Brain microvascular endothelial cell (primary cell): ENCODE data around the gene DMRTB1.

Experiments used
- DNase-seq: peaks from one replicate; pipeline ENCODE4 v3.0.0-alpha.2; 2020
- H3K27ac ChIP-seq: fragments of 250-450 bp; sonication (Bioruptor Pico); 2 replicates; pipeline ENCODE4 v1.5.1; 2020; ENCODE audit warnings: mild to moderate bottlenecking, moderate library complexity
- H3K27me3 ChIP-seq: fragments of 250-450 bp; sonication (Bioruptor Pico); replicated peaks from 2 replicates; pipeline ENCODE4 v1.5.1; 2020; ENCODE audit warnings: mild to moderate bottlenecking
- H3K36me3 ChIP-seq: fragments of 250-450 bp; sonication (Bioruptor Pico); replicated peaks from 2 replicates; pipeline ENCODE4 v1.5.1; 2020; ENCODE audit warnings: mild to moderate bottlenecking
- H3K4me3 ChIP-seq: 2 replicates; pipeline ENCODE4 v1.5.1; 2011; ENCODE audit warnings: low read depth, mild to moderate bottlenecking, control low read depth, low read length, moderate library complexity
- in situ Hi-C: cut with HindIII; loops from 2 replicates; pipeline ENCODE4 v1.10.0; 2017; ENCODE audit warnings: low sequenced_read_pairs, low pct_ligation_motif_present
- TF ChIP-seq, protein P1 (sequence below): IDR thresholded peaks from 2 replicates; pipeline ENCODE4 v1.5.1; 2011; ENCODE audit warnings: low read depth, mild to moderate bottlenecking, moderate library complexity, low read length, control low read depth, inconsistent platforms; ENCODE audit errors: missing control alignments

DMRTB1 gene

DNA sequence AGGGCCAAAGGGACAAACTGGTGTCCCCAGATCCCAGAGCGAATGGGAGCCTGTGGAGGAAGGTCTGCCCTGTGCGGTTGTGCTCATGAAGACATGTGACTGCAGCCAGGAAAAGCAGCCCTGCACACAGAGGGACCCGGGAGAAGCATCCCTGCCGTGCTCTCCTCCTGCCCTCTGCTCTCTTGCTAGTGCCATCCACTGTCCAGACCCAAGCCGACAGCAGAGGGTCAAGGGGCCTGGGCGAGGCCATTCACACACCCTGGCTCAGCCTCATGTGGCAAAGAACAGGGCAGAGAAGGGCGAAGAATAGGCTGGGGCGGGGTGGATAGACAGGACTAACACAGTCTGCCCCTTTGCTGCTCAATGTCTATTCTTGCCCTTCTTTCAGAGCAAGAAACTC lies 17.4 kb downstream of the DMRTB1 start:
- H3K4me3 ChIP-seq: no peak overlapping the region
- no peak overlapping the region for H3K27ac ChIP-seq
- no peaks in the 10 kb centered on the region for H3K36me3 ChIP-seq
- TF ChIP-seq, protein P1, sequence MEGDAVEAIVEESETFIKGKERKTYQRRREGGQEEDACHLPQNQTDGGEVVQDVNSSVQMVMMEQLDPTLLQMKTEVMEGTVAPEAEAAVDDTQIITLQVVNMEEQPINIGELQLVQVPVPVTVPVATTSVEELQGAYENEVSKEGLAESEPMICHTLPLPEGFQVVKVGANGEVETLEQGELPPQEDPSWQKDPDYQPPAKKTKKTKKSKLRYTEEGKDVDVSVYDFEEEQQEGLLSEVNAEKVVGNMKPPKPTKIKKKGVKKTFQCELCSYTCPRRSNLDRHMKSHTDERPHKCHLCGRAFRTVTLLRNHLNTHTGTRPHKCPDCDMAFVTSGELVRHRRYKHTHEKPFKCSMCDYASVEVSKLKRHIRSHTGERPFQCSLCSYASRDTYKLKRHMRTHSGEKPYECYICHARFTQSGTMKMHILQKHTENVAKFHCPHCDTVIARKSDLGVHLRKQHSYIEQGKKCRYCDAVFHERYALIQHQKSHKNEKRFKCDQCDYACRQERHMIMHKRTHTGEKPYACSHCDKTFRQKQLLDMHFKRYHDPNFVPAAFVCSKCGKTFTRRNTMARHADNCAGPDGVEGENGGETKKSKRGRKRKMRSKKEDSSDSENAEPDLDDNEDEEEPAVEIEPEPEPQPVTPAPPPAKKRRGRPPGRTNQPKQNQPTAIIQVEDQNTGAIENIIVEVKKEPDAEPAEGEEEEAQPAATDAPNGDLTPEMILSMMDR: no peak
- DNase-seq: no peak
- in situ Hi-C loops: no loop called here
- peaks cover 15% of the 10 kb centered on the region for H3K27me3 ChIP-seq

DNA sequence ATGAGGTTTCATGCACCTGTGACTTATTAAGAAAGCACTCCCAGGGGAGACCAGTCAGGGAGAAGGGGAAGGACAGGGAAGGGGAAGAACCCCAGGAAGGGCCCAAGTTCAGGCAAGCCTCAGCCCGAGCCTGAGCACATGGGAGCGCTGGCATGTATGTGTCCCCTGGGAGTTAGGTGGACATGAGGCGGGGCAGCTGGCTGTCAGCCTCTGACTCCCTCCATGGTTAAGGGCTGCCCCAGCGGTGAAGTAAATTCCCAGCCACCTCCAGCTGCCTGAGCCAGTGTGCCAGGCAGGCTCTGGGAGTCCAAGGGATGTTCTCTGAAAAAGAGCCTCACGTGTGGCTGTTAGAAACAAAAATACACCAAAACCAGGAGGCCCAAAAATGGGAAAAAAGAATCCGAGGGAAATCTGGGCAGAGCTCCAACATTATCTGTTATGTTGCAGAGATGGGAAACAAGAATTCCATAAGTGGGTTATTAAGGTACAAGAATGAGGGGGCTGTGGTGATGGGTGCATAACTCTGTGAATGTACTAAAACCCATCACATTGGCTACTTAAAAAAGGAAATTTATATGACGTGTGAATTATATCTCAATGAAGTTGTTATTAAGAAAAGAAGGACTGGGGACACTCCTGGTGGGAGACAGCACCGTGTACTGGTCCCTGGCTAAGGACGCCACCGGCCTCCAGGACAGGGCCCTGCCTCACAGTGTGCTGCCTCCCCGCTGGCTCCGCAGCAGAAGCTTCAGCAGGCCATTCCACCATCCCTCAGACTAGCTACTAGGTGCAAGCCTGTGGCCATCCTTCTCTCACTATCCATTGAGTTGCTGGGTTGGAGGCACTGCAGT lies 18.7 kb downstream of the DMRTB1 start:
- in situ Hi-C loops: no loop called here
- Histone ChIP-seq H3K27me3 (peaks cover 15% of the 10 kb centered on the region), H3K4me3 (no peak overlapping the region), H3K36me3 (no peaks in the 10 kb centered on the region), H3K27ac (no peak overlapping the region)
- TF ChIP-seq, protein P1: no peak
- DNase-seq: no peak

GRCh38 chr1:53478502-53478818 lies 19.3 kb downstream of the DMRTB1 start:
- Histone ChIP-seq H3K36me3 (no peaks in the 10 kb centered on the region), H3K4me3 (no peak overlapping the region), H3K27me3 (peaks cover 15% of the 10 kb centered on the region), H3K27ac (no peak overlapping the region)
- DNase-seq: no peak
- in situ Hi-C loops: no loop called here
- TF ChIP-seq, protein P1: no peak

DNA sequence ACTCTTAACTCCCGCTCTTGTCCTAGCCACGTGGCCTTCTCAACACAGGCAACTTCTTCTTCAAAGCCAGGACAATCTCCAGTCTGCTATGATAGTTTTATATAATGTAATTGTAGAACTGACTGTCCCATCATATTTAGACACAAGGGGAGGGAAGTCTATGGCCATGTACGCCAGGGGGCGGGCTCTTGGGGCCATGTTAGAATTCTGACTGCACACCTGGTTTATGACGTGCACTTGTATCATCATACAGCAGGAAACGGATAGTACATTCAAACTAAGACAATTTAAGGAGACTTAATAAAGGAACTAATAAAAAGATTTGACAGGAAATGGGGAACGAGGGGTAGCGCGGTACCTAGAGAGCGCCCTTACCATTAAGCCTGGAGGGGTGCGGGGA lies 21.5 kb downstream of the DMRTB1 start:
- no peak overlapping the region for H3K4me3 ChIP-seq
- peaks cover 15% of the 10 kb centered on the region for H3K27me3 ChIP-seq
- no peaks in the 10 kb centered on the region for H3K36me3 ChIP-seq
- in situ Hi-C loops: loop anchor here (10.0 kb wide), 1 partner anchor 254 kb away; the partner anchor contains the start of gene GLIS1
- DNase-seq: no peak
- TF ChIP-seq, protein P1: no peak
- no peak overlapping the region for H3K27ac ChIP-seq

DNA sequence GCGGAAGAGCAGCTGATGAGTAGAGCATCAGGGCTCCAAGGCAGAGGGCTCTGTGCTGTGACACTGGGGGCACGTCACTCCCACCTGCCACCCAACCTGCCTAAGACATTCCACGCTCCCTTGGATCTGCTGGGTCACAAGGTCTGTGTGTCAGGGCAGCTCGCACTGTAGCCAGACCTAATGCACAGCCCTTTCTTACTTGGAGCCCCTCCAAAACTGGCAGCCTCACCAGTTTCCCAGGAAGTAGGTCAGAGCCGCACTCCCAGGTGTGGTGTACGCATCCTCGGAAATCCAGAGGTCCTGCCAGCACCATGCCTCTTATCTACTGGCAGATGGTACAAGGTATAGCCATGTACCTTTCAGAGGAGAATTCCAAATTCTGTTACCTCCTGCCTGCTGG lies 22.3 kb downstream of the DMRTB1 start:
- no peak overlapping the region for H3K4me3 ChIP-seq
- no peak for DNase-seq
- TF ChIP-seq, protein P1: no peak
- H3K27ac ChIP-seq: no peak overlapping the region
- in situ Hi-C loops: loop anchor here (10.0 kb wide), 1 partner anchor 253 kb away; the partner anchor contains the start of gene GLIS1
- H3K36me3 ChIP-seq: no peaks in the 10 kb centered on the region
- H3K27me3 ChIP-seq: peaks cover 19% of the 10 kb centered on the region
